Karpas-422 (cell line): ENCODE data around the gene WDR46. TPM values are rescaled to one million over a fixed set of nuclear protein-coding genes. Genes with fewer than 3 reads are reported as not detected.
A peak's percentile ranks its signal among the peaks of the same experiment; 100 is the strongest.

Experiments used
- DNase-seq: peaks from one replicate; pipeline ENCODE4 v3.0.0-alpha.2; 2015
- H2AFZ ChIP-seq: fragments of 200-600 bp; sonication (generic); 2 replicates; pipeline ENCODE4 v1.6.1; 2014; ENCODE audit warnings: antibody characterized with exemption, low read length, mixed read lengths
- H3K27ac ChIP-seq: fragments of 200-600 bp; sonication (generic); 2 replicates; pipeline ENCODE4 v1.5.1; 2014; ENCODE audit warnings: mild to moderate bottlenecking, low read length, moderate library complexity
- H3K27me3 ChIP-seq: fragments of 200-600 bp; sonication (generic); 2 replicates; pipeline ENCODE4 v1.6.1; 2014; ENCODE audit warnings: low read length, mixed read lengths
- H3K36me3 ChIP-seq: fragments of 200-600 bp; sonication (generic); 2 replicates; pipeline ENCODE4 v1.6.1; 2014; ENCODE audit warnings: low read length, mixed read lengths; ENCODE audit not compliant: insufficient read depth
- H3K4me1 ChIP-seq: fragments of 200-600 bp; sonication (generic); 2 replicates; pipeline ENCODE4 v1.6.1; 2014; ENCODE audit warnings: mild to moderate bottlenecking, low read length, mixed read lengths
- H3K4me2 ChIP-seq: fragments of 200-600 bp; sonication (generic); 2 replicates; pipeline ENCODE4 v1.6.1; 2014; ENCODE audit warnings: low read length, low read depth, mild to moderate bottlenecking; ENCODE audit not compliant: poor library complexity, severe bottlenecking
- H3K4me3 ChIP-seq: fragments of 200-600 bp; sonication (generic); 2 replicates; pipeline ENCODE4 v1.5.1; 2014; ENCODE audit warnings: mild to moderate bottlenecking, antibody characterized with exemption, low read length, mixed read lengths
- H3K79me2 ChIP-seq: fragments of 200-600 bp; sonication (generic); 2 replicates; pipeline ENCODE4 v1.6.1; 2014; ENCODE audit warnings: mild to moderate bottlenecking, low read length, mixed read lengths
- H3K9ac ChIP-seq: fragments of 200-600 bp; sonication (generic); 2 replicates; pipeline ENCODE4 v1.6.0; 2014; ENCODE audit warnings: low read length
- H3K9me2 ChIP-seq: fragments of 200-600 bp; sonication (generic), shearing (Covaris generic); replicated peaks from 2 replicates; pipeline ENCODE4 v1.6.0; 2014; ENCODE audit warnings: mild to moderate bottlenecking, low read length, moderate library complexity; ENCODE audit not compliant: insufficient read depth
- H3K9me3 ChIP-seq: fragments of 300-700, 200-600 bp; sonication (generic); 2 replicates; pipeline ENCODE4 v1.6.1; 2014; ENCODE audit warnings: low read length, mixed read lengths
- H4K20me1 ChIP-seq: fragments of 200-600 bp; sonication (generic); 2 replicates; pipeline ENCODE4 v1.6.1; 2014; ENCODE audit warnings: mild to moderate bottlenecking, antibody characterized with exemption, low read length, low read depth; ENCODE audit not compliant: insufficient read depth
- total RNA-seq: library from RNA; depleted of rRNA; stranded (reverse); fragments of >200 nt; shearing (Covaris generic); gene quantifications from 2 replicates; pipeline ENCODE4 v1.2.3, GENCODE V29; 2014; ENCODE audit warnings: low replicate concordance

The WDR46 gene
- total RNA-seq, 1 experiment from 2014 or later, result 59.6 TPM

DNA sequence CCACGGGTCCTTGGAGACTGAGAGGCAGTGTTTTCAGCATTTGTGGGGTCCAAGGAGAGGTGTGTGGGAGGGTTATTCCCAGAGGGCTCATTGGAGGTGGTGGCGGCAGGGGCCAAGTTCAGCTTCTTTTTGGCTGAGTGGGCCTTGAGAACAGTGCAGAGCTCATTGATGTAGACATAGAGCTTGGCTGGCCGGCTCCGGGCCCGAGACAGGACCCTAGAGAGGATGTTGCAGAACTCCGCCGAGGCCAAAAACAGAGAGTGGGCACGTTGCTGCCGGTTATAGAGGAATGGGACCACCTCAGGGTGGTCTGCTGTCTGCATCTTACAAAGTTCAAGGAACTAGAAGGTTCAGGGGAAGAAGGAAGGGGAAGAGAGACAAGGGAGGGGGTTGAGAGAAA, 32.2 kb upstream of the WDR46 start:
- H3K4me3 ChIP-seq, result peak overlapping the region; percentile 97
- H4K20me1 ChIP-seq, result peaks cover 20% of the 10 kb centered on the region
- no peak for DNase-seq
- peaks cover 26% of the 10 kb centered on the region for H3K36me3 ChIP-seq
- H3K4me1 ChIP-seq, result peaks cover 57% of the 10 kb centered on the region
- H3K79me2 ChIP-seq, result peaks cover 29% of the 10 kb centered on the region
- H3K9ac ChIP-seq, result peak overlapping the region; percentile 97
- no peaks in the 10 kb centered on the region for H3K9me3 ChIP-seq
- H2AFZ ChIP-seq, result no peak overlapping the region
- H3K4me2 ChIP-seq, result peak overlapping the region; percentile 92
- no peaks in the 10 kb centered on the region for H3K27me3 ChIP-seq
- H3K27ac ChIP-seq, result peak overlapping the region; percentile 92
- H3K9me2 ChIP-seq, result no peaks in the 10 kb centered on the region

- peaks cover 29% of the 10 kb centered on the region for H3K79me2 ChIP-seq
- no peak overlapping the region; the same call in 1 of the 2 replicates for H3K4me3 ChIP-seq
- peak overlapping the region; percentile 97 for H3K9ac ChIP-seq
- H3K4me1 ChIP-seq, result peaks cover 61% of the 10 kb centered on the region
- no peak overlapping the region for H2AFZ ChIP-seq
- no peaks in the 10 kb centered on the region for H3K27me3 ChIP-seq
- H3K4me2 ChIP-seq, result peak overlapping the region; percentile 92
- H3K9me3 ChIP-seq, result no peaks in the 10 kb centered on the region
- H3K9me2 ChIP-seq, result no peaks in the 10 kb centered on the region
- H3K36me3 ChIP-seq, result peaks cover 26% of the 10 kb centered on the region
- no peak overlapping the region; the same call in 1 of the 2 replicates for H3K27ac ChIP-seq
- H4K20me1 ChIP-seq, result peaks cover 20% of the 10 kb centered on the region
- DNase-seq, result no peak
Observed at GRCh38 chr6:33320315-33321181, 31.5 kb upstream of the WDR46 start.

DNA sequence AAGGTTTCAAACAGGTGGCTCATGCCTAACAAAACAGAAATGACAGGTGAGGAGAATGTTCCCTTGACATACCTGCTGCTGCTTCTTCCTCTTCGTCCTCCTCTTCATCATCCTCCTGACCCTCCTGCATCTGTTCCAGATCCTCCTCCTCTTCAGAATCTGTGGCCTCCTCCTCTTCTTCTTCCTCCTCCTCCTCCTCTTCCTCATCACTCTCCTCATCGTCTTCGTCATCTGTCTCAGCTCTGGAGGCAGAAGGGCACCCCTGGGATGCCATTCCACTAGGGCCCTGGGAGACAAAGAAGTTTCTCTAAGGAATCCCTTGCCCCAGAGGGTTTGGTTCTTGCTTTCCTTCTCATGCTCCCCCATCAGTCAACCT, 30.9 kb upstream of the WDR46 start:
- Histone ChIP-seq H3K4me2 (peak overlapping the region; percentile 65), H3K4me3 (no peak overlapping the region), H3K27me3 (no peaks in the 10 kb centered on the region), H3K27ac (no peak overlapping the region; the same call in 1 of the 2 replicates), H3K9me3 (no peaks in the 10 kb centered on the region), H2AFZ (no peak overlapping the region), H3K79me2 (peaks cover 29% of the 10 kb centered on the region), H3K9ac (peak overlapping the region; percentile 40), H3K9me2 (no peaks in the 10 kb centered on the region), H3K36me3 (peaks cover 26% of the 10 kb centered on the region), H4K20me1 (peaks cover 20% of the 10 kb centered on the region), H3K4me1 (peaks cover 67% of the 10 kb centered on the region)
- no peak for DNase-seq

- Histone ChIP-seq H2AFZ (no peak overlapping the region), H3K4me3 (peak overlapping the region; percentile 64), H3K4me1 (peaks cover 63% of the 10 kb centered on the region), H3K79me2 (peaks cover 34% of the 10 kb centered on the region), H3K4me2 (peak overlapping the region; percentile 65), H3K9ac (peak overlapping the region; percentile 40), H4K20me1 (peaks cover 20% of the 10 kb centered on the region), H3K27me3 (no peaks in the 10 kb centered on the region), H3K9me3 (no peaks in the 10 kb centered on the region), H3K27ac (peak overlapping the region; percentile 68), H3K36me3 (peaks cover 26% of the 10 kb centered on the region), H3K9me2 (no peaks in the 10 kb centered on the region)
- no peak for DNase-seq
Observed at GRCh38 chr6:33318426-33319073, 29.5 kb upstream of the WDR46 start.

DNA sequence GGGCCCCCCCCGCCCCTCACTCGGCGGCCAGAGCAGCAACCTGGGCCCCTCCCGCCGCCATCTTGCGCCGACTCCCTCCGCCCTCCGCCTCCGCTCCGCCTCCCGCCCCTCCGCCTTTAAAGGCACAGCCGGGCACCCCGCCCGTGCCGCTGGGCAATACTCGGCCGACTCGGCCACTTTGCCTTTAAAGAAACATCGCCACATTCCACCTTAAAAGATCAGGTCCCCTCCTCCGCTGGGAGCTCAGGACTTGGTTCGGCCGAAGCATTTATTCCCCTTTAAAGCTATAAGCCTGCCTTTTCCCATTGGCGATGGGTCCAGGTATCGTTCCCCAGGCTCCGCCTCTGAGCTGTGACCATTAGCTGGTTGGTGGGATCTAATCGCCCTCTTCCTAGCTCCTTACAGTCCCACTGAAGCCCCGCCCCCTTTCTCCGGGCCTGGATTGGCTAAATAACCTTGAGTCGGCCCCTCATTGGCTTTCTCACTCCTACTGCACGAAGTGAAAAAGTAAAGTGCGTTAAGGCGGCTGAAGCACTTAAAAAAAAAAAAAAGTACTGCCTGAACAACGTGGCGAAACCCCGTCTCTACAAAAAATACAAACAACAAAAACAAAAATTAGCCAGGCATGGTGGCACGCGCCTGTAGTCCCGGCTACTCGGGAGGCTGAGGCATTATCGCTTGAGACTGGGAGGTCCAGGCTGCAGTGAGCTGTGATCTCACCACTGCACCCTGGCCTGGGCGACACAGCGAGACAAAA, 28.8 kb upstream of the WDR46 start, which contains the start of gene ZBTB22:
TSS of gene ZBTB22 (minus strand) at position 76 of the 757 bp plus-strand sequence. CDS start 828 bp downstream, outside the sequence.
- peaks cover 26% of the 10 kb centered on the region for H3K36me3 ChIP-seq
- peak; percentile 99 for DNase-seq
- H3K9ac ChIP-seq, result peak within 1 kb of the TSS; percentile 64
- H3K4me2 ChIP-seq, result peak within 1 kb of the TSS; percentile 65
- no peaks in the 10 kb centered on the region for H3K27me3 ChIP-seq
- H3K9me2 ChIP-seq, result no peaks in the 10 kb centered on the region
- no peaks in the 10 kb centered on the region for H3K9me3 ChIP-seq
- peak within 1 kb of the TSS; percentile 64 for H3K4me3 ChIP-seq
- peaks cover 20% of the 10 kb centered on the region for H4K20me1 ChIP-seq
- no peak within 1 kb of the TSS; the same call in 1 of the 2 replicates for H2AFZ ChIP-seq
- H3K27ac ChIP-seq, result peak within 1 kb of the TSS; percentile 68
- H3K79me2 ChIP-seq, result peaks cover 41% of the 10 kb centered on the region
- peaks cover 61% of the 10 kb centered on the region for H3K4me1 ChIP-seq

DNA sequence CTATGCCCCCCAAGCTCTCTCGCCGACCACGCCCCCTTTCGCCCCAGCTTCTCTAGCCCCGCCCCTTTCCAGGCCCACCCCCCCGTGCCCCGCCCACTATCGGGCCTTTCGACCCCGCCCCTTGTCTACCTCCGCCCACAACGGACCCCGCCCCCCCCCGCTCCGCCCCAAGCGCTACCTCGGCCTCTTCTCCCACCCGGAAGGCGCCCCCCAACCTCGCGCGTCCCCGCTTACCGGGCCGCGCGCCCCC, 28.3 kb upstream of the WDR46 start:
- Histone ChIP-seq H3K4me1 (peaks cover 64% of the 10 kb centered on the region), H3K9me3 (no peaks in the 10 kb centered on the region), H3K27me3 (no peaks in the 10 kb centered on the region), H3K27ac (no peak overlapping the region), H3K4me2 (peak overlapping the region; percentile 57), H3K9me2 (no peaks in the 10 kb centered on the region), H3K4me3 (peak overlapping the region; percentile 64; the same call in 1 of the 2 replicates), H3K9ac (peak overlapping the region; percentile 64), H3K36me3 (peaks cover 26% of the 10 kb centered on the region), H4K20me1 (peaks cover 23% of the 10 kb centered on the region), H2AFZ (no peak overlapping the region), H3K79me2 (peaks cover 41% of the 10 kb centered on the region)
- no peak for DNase-seq

DNA sequence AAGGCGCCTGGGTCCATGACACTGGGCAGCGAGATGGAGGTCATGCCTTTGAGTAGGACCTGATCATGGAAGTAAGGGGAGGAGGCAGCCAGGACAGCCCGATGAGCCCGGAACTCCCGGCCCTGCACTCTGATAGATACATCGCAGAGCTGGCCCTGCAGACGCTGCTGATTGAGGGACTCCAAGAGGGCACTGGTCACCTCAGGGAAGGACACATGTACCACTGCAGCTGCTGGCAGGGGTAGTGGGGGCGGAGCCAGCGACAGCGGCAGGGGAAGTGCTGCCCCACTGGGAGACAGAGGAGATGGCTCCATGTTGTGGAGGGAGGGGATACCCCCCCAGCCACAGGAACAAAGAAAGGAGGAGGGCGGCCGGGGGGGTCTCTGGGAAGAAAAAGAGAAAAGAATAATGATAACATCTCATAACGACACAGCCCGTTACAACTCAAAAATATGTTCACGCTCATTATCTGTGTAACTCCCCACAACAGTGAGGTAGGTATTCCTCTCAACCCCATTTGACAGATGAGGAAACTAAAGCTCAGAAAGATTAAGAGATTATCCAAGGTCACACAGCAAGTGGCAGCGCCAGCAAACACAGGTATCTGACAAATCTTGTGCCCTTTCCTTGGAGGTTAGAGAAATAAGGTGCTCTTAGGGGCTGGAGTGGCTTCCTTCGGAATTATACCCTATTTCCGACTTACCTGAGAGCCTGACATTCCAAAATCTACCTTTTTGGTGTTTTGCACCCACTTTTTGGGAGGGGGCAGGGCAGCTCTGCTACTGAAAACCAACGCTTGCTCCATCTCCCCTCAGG, 27.8 kb upstream of the WDR46 start:
- H3K36me3 ChIP-seq, result peaks cover 26% of the 10 kb centered on the region
- peak overlapping the region; percentile 61 for H3K4me3 ChIP-seq
- H3K27ac ChIP-seq, result no peak overlapping the region
- H3K27me3 ChIP-seq, result no peaks in the 10 kb centered on the region
- H3K9me3 ChIP-seq, result no peaks in the 10 kb centered on the region
- peaks cover 26% of the 10 kb centered on the region for H4K20me1 ChIP-seq
- H3K9ac ChIP-seq, result peak overlapping the region; percentile 24; the same call in 1 of the 2 replicates
- H3K4me2 ChIP-seq, result peak overlapping the region; percentile 57
- peak; percentile 56 for DNase-seq
- no peak overlapping the region for H2AFZ ChIP-seq
- H3K9me2 ChIP-seq, result no peaks in the 10 kb centered on the region
- peaks cover 41% of the 10 kb centered on the region for H3K79me2 ChIP-seq
- H3K4me1 ChIP-seq, result peaks cover 67% of the 10 kb centered on the region
